Activated CD4-positive, alpha-beta memory T cell treated with anti-CD3 and anti-CD28 coated beads for 36 hours (primary cell): ENCODE measurements around the gene FAM83F. TPM values are rescaled to one million over a fixed set of nuclear protein-coding genes. Genes with fewer than 3 reads are reported as not detected.
"Not testable (repeated sequence)": the region's sequence is repeated elsewhere in the genome, so short reads cannot be mapped to it uniquely, and the experiment has no call there.

Source experiments
- CTCF ChIA-PET: fragments of 350-600 bp; sonication (Branson Sonifier 250); formaldehyde crosslinking; loops from one replicate; lab custom pipeline; 2021; ENCODE audit warnings: antibody characterized with exemption, inconsistent platforms; lab: Charles Lee
- POLR2A ChIA-PET: fragments of 350-600 bp; sonication (Branson Sonifier 250); formaldehyde crosslinking; loops from one replicate; lab custom pipeline; 2021; ENCODE audit warnings: antibody characterized with exemption; lab: Charles Lee
- DNase-seq: peaks from one replicate; pipeline ENCODE4 v3.0.0-alpha.2; 2020
- H3K27ac Mint-ChIP-seq: one replicate; pipeline ENCODE4 v1.8.0; 2021; ENCODE audit warnings: mixed read lengths
- H3K27me3 Mint-ChIP-seq: one replicate; pipeline ENCODE4 v1.8.0; 2021; ENCODE audit warnings: mixed read lengths
- H3K36me3 Mint-ChIP-seq: one replicate; pipeline ENCODE4 v1.8.0; 2021; ENCODE audit warnings: mixed read lengths
- H3K4me1 Mint-ChIP-seq: one replicate; pipeline ENCODE4 v1.8.0; 2021; ENCODE audit warnings: low read depth, mixed read lengths
- H3K4me3 Mint-ChIP-seq: one replicate; pipeline ENCODE4 v1.8.0; 2021; ENCODE audit warnings: mild to moderate bottlenecking, mixed read lengths
- H3K9me3 Mint-ChIP-seq: one replicate; pipeline ENCODE4 v1.8.0; 2021; ENCODE audit warnings: mixed read lengths
- intact Hi-C: fragments of 100-400 bp; cut with micrococcal nuclease; formaldehyde crosslinking; loops from one replicate; pipeline ENCODE4 v1.15.1; 2023
- total RNA-seq, 2 experiments: library from RNA; stranded (reverse); gene quantifications; one replicate each; pipeline ENCODE4 v1.2.3, GENCODE V29; 2021

The FAM83F gene
- total RNA-seq, 2 experiments from 2014 or later, result 0.26 to 0.41 TPM

- Mint-ChIP-seq H3K27ac (no peak overlapping the region), H3K9me3 (no peaks in the 10 kb centered on the region), H3K27me3 (no peaks in the 10 kb centered on the region), H3K36me3 (no peaks in the 10 kb centered on the region), H3K4me3 (no peak overlapping the region), H3K4me1 (peaks cover 3% of the 10 kb centered on the region)
- DNase-seq, result peak; percentile 26
- CTCF ChIA-PET, result no interaction called here
- intact Hi-C loops, result loop anchor here (1.0 kb wide), 1 partner anchor 49 kb away; no protein-coding TSS in a partner anchor
- POLR2A ChIA-PET, result no interaction called here
These were observed 9.2 kb upstream of the FAM83F start for GRCh38 chr22:39985383-39986035.

GRCh38 chr22:39988386-39989114 is 6.2 kb upstream of the FAM83F start:
- H3K9me3 Mint-ChIP-seq, result no peaks in the 10 kb centered on the region
- H3K4me1 Mint-ChIP-seq, result no peaks in the 10 kb centered on the region
- intact Hi-C loops, result no loop called here
- DNase-seq, result no peak
- ChIA-PET POLR2A (no interaction called here), CTCF (no interaction called here)
- no peak overlapping the region for H3K4me3 Mint-ChIP-seq
- H3K27ac Mint-ChIP-seq, result no peak overlapping the region
- peaks cover 6% of the 10 kb centered on the region for H3K27me3 Mint-ChIP-seq
- no peaks in the 10 kb centered on the region for H3K36me3 Mint-ChIP-seq

DNA sequence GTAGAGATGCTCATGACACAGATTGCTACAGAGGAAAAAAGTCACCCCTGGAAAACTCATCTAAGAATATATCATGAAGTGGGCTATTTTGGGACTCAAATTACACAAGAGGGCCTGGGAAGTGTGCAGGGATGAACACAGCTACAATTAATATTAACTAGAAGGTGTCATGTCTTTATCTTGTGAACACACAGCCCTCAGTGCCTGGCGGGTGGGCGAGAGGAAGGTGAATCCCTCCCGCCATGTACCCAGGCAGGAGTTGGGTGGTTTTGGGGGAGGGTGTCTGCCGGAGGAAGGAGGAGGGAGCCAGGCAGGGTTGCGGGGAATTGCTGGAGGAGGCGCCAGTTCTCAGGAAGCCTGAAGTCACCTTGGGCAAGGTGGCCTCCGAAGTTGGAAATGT is 5.1 kb upstream of the FAM83F start:
- intact Hi-C loops, result no loop called here

GRCh38 chr22:39990686-39991085 is 4.1 kb upstream of the FAM83F start:
- ChIA-PET POLR2A (no interaction called here), CTCF (no interaction called here)
- Mint-ChIP-seq H3K4me1 (peaks cover 7% of the 10 kb centered on the region), H3K27me3 (peaks cover 12% of the 10 kb centered on the region), H3K27ac (no peak overlapping the region), H3K9me3 (no peaks in the 10 kb centered on the region), H3K4me3 (no peak overlapping the region), H3K36me3 (no peaks in the 10 kb centered on the region)
- intact Hi-C loops, result no loop called here
- no peak for DNase-seq

More for the DNA sequence above, 5.1 kb upstream of the FAM83F start:
- no peak for DNase-seq
- Mint-ChIP-seq H3K36me3 (no peaks in the 10 kb centered on the region), H3K27me3 (peaks cover 12% of the 10 kb centered on the region), H3K4me1 (peaks cover 7% of the 10 kb centered on the region), H3K9me3 (no peaks in the 10 kb centered on the region), H3K4me3 (no peak overlapping the region), H3K27ac (no peak overlapping the region)
- POLR2A ChIA-PET, result interaction anchor here (0.7 kb wide), 1 partner anchor 315 kb away, joined by 4 read pairs; no protein-coding TSS in a partner anchor
- CTCF ChIA-PET, result no interaction called here

GRCh38 chr22:39991159-39991860 is 3.4 kb upstream of the FAM83F start:
- no peak overlapping the region for H3K27ac Mint-ChIP-seq
- no peak for DNase-seq
- CTCF ChIA-PET, result no interaction called here
- no peak overlapping the region for H3K4me3 Mint-ChIP-seq
- peaks cover 7% of the 10 kb centered on the region for H3K4me1 Mint-ChIP-seq
- intact Hi-C loops, result no loop called here
- H3K9me3 Mint-ChIP-seq, result no peaks in the 10 kb centered on the region
- POLR2A ChIA-PET, result no interaction called here
- no peaks in the 10 kb centered on the region for H3K36me3 Mint-ChIP-seq
- peaks cover 15% of the 10 kb centered on the region for H3K27me3 Mint-ChIP-seq

GRCh38 chr22:39992088-39992826 is 2.5 kb upstream of the FAM83F start:
- CTCF ChIA-PET, result no interaction called here
- no peak for DNase-seq
- Mint-ChIP-seq H3K36me3 (no peaks in the 10 kb centered on the region), H3K27me3 (peaks cover 15% of the 10 kb centered on the region), H3K4me1 (peaks cover 7% of the 10 kb centered on the region), H3K9me3 (no peaks in the 10 kb centered on the region), H3K4me3 (no peak overlapping the region), H3K27ac (no peak overlapping the region)
- POLR2A ChIA-PET, result no interaction called here
- intact Hi-C loops, result no loop called here

GRCh38 chr22:39992894-39993293 is 1.9 kb upstream of the FAM83F start:
- POLR2A ChIA-PET, H3K4me1 Mint-ChIP-seq, DNase-seq, intact Hi-C loops, H3K4me3 Mint-ChIP-seq, H3K27ac Mint-ChIP-seq, H3K36me3 Mint-ChIP-seq, CTCF ChIA-PET, H3K9me3 Mint-ChIP-seq: not testable (repeated sequence)
- peaks cover 15% of the 10 kb centered on the region for H3K27me3 Mint-ChIP-seq

DNA sequence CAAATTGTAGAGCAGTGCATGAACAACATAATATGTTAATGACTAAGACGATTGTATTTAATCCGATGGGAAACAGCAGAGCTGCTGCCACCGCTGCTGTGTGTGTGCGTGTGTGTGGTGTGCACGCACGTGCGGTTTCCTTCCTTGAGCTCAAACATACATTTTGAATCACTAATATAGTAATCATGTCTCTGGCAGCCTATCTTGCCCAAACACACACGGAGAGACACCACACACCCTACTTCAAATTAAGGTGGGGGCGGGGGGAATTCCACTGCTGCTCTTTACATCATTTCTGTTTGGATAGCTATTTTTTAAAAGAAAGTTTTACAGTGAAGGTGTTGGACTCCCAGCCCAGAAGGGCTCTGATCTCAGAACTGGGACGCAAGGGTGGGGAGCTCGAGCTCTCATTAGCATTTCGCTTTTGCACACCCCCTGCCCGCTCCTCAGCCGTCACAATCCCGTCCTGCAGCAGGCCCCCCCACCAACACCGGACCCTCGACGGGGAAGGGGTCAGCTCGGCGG is 651 bp upstream of the FAM83F start:
- peak overlapping the region; percentile 50 for H3K4me3 Mint-ChIP-seq
- H3K27ac Mint-ChIP-seq, result no peak overlapping the region
- ChIA-PET POLR2A (interaction anchor here (0.7 to 1.6 kb wide), 5 partner anchors 50 to 474 kb away, joined by 3 to 5 read pairs (median 3); partner anchors contain the start of gene ATF4), CTCF (interaction anchor here (0.7 to 1.9 kb wide), 5 partner anchors 31 to 392 kb away, joined by 3 to 12 read pairs (median 5); no protein-coding TSS in a partner anchor)
- peaks cover 7% of the 10 kb centered on the region for H3K4me1 Mint-ChIP-seq
- no peaks in the 10 kb centered on the region for H3K36me3 Mint-ChIP-seq
- DNase-seq, result peak; percentile 66
- intact Hi-C loops, result no loop called here
- H3K9me3 Mint-ChIP-seq, result no peaks in the 10 kb centered on the region
- H3K27me3 Mint-ChIP-seq, result peaks cover 15% of the 10 kb centered on the region

DNA sequence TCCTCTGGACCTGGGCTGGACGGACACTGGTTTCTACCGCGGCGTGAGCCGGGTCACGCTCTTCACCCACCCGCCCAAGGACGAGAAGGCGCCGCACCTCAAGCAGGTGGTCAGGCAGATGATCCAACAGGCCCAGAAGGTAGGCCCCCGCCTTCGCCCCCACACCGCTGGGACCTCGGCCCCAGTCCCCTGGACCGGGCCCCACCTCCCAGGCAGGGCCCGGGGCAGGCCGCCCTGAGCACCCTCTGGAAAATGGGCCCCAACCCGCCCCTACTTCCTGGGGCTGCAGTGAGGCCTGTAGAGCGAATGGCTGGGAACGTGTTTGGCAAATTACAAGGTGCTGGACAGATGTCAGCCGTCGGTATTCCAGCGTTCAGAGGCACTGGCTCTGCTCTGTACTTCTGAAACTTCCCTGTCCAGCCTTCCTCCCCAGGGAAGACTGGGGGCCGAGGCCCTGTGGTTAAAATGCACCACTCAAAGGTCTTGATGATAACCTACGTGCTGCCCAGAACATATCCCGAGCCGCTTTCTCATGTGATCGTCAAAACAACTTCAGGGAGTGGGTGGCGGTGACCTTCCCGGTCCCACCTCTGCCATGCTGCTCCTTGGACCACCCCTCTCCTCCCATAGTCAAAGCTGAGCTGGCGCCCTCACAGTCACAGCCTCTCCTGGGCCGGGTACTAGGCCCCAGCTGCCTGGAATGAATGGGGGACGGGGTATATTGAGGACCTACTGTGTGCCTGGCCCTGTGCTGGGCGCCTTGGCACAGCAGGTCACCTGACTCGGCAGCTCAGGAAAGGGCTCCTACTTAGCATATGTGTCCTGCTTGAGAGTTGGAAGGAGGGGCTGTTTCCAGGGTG is 869 bp downstream of the FAM83F start:
- ChIA-PET CTCF (interaction anchor here (1.8 to 2.0 kb wide), 3 partner anchors 29 to 63 kb away, joined by 5 to 12 read pairs (median 10); no protein-coding TSS in a partner anchor), POLR2A (no interaction called here)
- Mint-ChIP-seq H3K4me3 (peak overlapping the region; percentile 9), H3K4me1 (peaks cover 7% of the 10 kb centered on the region), H3K27ac (no peak overlapping the region), H3K9me3 (no peaks in the 10 kb centered on the region), H3K27me3 (peaks cover 15% of the 10 kb centered on the region), H3K36me3 (no peaks in the 10 kb centered on the region)
- intact Hi-C loops, result no loop called here
- no peak for DNase-seq

- intact Hi-C loops, result no loop called here
- DNase-seq, result no peak
- Mint-ChIP-seq H3K27me3 (peaks cover 11% of the 10 kb centered on the region), H3K4me3 (no peak overlapping the region), H3K36me3 (no peaks in the 10 kb centered on the region), H3K4me1 (peaks cover 7% of the 10 kb centered on the region), H3K9me3 (no peaks in the 10 kb centered on the region), H3K27ac (no peak overlapping the region)
- CTCF ChIA-PET, result interaction anchor here (1.2 to 2.0 kb wide), 2 partner anchors 28 to 462 kb away, joined by 5 to 7 read pairs; no protein-coding TSS in a partner anchor
- POLR2A ChIA-PET, result no interaction called here
These were observed 2.0 kb downstream of the FAM83F start for GRCh38 chr22:39996732-39997131.

DNA sequence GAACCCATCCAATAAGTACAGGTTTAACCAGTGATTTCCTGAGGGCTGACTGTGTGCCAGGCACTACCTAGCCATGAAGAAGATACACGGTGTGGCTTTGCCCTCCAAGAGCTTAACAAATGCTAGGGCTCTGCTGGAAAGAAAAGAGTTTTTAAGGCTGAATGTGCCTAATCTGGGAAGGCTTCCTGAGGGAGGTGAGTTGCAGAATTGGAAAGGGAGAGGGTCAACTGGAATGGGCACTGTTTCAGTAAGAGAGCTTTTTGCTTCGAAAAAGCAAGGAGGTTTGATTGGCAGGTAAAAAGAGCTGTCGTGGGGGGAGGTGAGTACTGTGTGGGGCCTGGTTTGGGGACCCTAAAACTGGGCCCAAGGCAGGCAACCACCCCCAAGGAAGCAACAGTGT is 2.7 kb downstream of the FAM83F start:
- CTCF ChIA-PET, result interaction anchor here (1.2 to 2.0 kb wide), 2 partner anchors 27 to 463 kb away, joined by 5 to 7 read pairs; no protein-coding TSS in a partner anchor
- POLR2A ChIA-PET, result interaction anchor here (1.4 kb wide), 1 partner anchor 9 kb away, joined by 3 read pairs; no protein-coding TSS in a partner anchor
- peaks cover 13% of the 10 kb centered on the region for H3K27me3 Mint-ChIP-seq
- no peaks in the 10 kb centered on the region for H3K36me3 Mint-ChIP-seq
- no peak overlapping the region for H3K4me3 Mint-ChIP-seq
- H3K4me1 Mint-ChIP-seq, result peaks cover 7% of the 10 kb centered on the region
- no peak overlapping the region for H3K27ac Mint-ChIP-seq
- intact Hi-C loops, result no loop called here
- DNase-seq, result no peak
- no peaks in the 10 kb centered on the region for H3K9me3 Mint-ChIP-seq
